CD4-positive, alpha-beta T cell treated with Interferon gamma for 1 hour (primary cell): ENCODE results near the gene MED6.

Experiments
- DNase-seq: peaks from one replicate; pipeline ENCODE4 v3.0.0-alpha.2; 2020

Gene MED6, protein sequence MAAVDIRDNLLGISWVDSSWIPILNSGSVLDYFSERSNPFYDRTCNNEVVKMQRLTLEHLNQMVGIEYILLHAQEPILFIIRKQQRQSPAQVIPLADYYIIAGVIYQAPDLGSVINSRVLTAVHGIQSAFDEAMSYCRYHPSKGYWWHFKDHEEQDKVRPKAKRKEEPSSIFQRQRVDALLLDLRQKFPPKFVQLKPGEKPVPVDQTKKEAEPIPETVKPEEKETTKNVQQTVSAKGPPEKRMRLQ

DNA sequence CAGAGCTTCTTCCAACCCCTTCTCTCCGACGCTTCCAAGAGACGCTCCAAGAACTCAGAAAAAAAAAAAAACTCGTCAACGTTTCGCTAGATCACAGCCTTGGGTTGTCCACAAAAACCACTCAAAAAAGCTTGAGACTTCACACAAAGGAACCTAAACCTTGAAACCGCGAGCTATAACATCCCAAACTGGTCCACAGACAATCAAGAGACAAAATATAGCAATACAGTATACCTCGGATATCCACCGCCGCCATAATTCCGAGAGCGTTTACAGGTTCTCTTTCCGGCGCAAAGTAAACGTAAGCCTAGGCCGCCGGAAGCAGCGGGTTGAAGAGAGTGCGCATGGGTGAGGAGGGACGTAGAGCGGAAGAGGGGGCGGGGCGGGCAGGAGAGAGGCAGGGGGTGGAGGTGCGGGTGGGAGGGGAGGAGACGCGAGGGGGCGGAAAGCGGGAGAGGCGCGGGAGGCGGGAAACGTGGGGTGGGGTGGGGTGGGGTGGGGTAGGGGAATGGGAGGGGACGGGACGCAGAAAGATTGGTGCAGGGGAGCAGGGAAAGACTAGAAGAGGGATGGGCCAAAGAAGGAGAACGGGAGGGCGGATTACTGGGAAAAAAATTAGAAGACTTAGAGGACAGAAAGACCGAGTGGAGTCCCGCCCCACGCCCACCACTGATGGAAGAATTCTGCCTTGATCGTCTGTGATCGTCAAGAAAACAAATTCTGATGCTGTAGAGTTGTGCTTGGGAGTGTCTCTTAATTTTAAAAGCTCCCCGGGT, at the start of gene MED6:
Gene MED6 (minus strand): TSS at position 274 of the 776 bp plus-strand sequence. CDS start 18 bp downstream, at position 256.
- peak; percentile 90 for DNase-seq

DNA sequence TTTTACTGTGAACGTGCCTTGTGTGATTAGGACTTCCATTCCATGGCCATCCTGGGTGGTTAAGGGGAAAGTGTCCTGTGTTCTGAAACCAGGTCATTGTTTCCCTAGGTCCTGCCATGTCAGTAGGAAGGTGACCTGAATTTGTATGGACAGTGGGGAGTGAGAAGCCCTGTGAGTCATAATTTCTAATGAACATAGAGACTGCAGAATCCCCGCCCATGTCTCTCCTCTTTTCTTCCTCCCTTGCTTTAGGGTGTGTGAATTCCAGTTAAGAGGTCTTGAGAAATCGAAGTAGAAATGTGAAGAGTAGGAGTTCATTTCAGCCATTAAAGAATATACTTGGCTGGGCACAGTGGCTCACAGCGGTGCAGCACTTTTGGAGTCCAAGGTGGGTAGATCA, 49.3 kb upstream of the MED6 start:
- no peak for DNase-seq

DNA sequence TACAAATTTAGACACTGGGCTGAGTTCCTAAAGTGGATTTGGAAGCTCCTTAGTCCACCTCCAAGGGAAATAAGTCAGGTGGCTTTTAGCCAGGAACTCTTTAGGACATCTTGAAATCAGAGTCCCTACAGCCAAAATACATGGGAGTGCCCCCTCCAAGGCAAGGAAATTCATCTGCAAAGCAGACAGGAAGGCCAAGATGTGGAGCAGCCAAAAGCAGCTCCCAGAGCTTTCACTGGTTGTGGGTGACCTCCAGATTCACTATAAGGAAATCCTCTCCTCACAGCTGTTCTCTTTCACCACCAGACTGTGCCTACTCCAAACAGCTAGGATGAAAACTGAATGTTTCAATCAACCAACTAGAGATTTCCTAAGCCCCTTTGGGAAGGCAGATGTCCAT, 47.9 kb upstream of the MED6 start:
- DNase-seq, result no peak

DNA sequence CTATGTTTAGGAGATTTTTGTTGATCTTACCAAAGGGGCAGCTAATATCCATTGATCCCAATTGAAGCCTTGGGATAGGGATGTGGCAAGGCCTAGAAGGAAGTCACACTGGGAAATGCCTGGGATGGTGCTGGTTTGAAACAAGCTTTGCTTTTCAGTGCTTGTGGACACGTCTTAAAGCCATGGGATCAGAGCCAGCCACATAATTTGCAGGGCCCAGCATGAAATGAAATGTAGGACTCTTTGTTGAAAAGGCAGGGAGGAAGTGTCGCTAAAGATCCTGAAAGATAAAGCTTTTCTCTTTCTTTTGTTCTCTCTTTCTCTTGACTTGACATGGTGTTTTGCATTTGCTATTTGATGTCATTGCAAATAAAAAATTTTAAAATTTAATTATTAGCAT, 46.2 kb upstream of the MED6 start:
- no peak for DNase-seq

DNA sequence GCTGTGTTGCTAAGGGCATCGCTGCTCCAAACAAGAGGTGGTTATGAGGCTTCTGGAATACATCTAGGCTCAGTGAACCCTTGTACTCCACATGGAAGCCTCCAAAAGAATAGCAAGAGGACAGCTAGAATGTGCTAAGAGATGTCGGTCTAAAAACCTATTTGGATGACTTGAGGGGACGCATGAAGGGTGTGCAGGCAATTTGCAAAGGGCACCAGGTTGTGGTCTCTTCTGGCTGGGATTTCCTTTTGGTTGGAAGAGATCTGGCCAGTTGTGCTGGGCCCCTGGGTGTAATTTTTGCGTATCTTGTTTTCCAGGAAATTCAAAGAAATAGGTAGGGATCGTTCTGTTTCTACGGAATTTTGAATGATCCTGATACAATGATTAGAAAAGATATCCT, 45.4 kb upstream of the MED6 start:
- DNase-seq, result no peak

DNA sequence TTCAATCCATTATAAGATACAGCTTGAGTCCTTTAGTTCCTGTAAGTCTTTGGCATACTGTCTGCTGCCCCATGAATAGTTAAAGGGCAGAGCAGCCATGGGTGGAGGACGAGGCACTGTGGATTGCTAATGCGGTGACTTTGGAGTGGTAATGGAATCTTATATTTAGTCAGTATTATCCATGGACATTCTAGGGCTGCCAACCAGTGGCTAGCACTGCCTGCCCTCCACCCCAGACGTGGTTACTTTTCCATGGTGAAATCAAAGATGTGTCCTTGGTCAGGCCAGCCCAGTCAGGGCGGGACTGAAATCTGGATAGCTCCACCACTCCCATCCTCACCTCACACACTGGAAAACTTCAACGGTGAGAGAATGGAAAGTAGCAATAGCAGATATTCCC, 43.5 kb upstream of the MED6 start:
- no peak for DNase-seq

DNA sequence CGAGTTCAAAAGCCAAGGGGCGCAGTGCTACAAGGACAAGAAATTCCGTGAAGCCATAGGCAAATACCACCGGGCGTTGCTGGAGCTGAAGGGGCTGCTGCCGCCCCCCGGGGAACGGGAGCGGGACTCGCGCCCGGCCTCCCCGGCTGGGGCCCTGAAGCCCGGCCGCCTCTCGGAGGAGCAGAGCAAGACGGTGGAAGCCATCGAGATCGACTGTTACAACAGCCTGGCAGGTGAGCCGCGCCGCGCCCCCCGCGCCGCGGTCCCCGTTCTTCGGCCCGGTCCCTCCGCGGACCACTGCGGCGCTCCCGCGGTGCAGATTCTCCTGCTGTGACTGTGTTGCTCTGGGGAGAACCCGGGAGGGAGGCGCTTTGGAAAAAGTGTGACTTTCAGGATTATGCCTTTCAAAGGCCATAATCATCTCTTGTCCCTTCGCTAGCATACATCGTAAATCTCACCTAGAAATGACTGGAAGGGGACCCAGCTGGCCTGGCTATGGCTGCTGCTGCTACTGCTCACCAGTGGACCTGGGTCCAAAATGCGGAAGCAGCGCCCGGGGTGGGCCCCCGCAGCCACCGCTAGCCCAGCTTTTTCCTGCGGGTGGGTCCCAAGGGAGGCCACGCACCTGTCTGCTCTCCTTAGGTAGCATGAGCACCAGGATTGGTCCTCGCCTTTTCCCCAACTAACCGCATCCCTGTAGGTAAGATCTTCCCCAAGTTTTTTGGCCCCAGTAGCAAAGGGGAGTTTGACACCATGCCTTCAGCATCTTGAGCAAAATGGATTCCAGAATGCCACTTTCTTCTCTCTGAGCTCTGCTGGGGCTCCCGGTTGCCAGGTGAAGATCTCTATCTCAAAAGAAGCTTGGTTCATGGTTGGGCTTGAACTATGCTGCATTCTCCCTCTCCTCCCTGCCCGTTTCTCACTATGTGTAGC, 42.1 kb upstream of the MED6 start:
- peak; percentile 53 for DNase-seq

DNA sequence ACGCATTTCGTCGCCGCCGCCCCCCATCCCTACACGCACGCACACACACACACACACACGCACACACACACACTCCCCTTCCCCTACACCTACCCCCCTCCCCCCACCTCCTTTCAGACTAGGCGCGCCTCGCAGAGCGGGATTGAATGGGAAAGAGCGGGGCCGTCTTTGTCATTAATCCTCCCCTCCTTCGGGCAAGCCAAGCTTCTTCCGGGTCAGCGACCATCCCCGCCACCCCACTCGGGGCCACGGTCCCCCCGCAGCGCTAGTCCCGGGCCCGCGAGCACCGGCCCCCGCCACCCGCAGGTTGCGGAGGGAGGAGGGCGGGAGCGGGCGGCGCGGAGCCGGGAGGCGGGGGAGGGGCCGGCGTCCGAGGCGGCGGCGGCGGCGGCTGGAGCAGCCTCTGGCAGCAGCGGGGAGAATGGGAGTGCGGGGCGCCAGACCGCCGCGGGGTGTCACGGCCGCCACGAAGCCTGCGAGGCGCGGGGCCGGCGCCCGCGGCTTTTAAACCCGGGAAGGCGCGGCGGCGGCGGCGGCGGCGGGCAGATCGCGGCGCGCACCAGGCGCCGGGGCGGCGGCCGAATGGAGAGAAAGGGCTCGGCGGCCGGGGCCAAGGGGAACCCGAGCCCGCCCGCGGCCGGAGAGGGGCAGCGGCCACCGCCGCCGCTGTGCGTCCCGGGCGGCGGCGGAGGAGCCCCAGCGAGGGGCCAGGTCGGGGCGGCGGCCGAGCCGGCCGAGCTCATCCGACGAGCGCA, 41.3 kb upstream of the MED6 start, which contains the start of gene TTC9:
Gene TTC9 (plus strand): TSS at position 369 of the 755 bp plus-strand sequence. CDS start 214 bp downstream, at position 583.
- DNase-seq, result peak; percentile 5

DNA sequence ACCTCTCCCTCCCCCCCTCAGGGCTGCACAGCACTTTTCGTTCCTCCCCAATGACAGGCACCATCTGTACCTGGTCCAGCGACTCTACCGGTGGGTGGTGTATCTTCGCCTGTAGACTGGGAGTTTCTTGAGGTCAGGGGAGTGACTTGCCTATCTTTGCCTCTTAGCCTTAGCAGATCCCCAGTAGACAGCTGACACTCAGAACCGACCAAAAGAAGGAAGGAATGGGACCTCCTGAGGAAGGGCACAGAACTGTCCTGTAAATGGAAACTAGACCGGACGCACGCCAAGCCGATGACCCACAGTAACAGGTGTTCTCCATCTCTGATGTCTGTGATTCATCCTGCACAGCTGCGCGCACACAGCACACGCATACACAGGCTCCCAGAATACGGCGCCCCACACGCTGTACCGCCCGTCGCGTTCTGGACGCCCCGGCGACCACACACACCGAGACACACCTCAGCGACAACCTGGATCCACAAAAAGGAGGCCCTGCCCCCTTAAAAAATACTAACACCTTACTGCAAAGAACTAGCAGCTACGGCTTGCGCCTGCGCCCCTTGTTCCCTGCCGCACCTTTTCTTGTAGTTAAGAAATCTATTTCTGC, 40.6 kb upstream of the MED6 start:
- DNase-seq, result peak; percentile 59

DNA sequence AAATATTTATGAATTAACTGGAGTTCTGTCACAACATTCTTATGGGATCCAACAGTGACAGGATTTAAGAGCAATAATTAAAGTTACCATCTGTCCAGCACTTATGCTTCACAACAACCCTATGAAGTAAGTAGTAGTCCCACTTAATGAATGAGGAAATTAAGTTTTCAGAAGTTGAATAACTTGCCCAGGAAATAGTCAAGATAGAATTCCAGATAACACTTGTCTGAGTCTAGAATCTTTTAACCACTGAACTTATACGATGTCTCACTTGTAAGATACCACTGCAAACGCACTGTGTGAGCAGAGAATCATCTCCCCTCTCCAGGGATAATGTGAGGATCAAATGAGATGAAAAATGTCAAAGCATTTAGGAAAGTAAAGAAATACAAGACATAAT, 38.0 kb upstream of the MED6 start:
- no peak for DNase-seq

DNA sequence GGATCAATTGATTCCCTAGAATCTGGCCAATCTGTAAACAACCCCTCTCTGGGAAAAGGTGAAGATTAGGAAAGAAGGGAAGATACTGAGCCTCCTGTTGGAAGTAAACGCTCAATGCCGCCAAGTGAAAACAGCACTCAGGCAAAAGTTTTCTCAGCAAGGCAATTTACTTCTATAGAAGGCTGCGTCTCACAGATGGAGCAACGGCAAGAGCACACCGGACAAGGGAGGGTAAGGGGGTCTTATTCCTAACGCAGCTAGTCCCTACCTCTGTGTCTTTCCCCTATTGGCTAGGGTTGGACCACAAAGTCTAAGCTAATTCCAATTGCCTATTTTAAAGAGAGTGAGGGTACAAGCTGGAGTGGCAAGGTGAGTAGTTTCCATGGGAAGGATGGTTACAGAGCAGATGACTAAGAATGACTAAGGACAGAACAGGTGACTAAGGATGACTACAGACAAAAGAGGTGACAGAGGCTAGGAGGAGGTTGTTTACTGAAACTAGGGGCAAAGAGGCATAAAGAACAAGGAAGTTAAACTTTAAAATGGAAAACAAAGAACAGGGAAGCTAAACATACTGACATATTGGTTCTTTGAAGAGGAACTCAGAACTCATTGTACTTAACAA, 35.6 kb upstream of the MED6 start:
- no peak for DNase-seq

DNA sequence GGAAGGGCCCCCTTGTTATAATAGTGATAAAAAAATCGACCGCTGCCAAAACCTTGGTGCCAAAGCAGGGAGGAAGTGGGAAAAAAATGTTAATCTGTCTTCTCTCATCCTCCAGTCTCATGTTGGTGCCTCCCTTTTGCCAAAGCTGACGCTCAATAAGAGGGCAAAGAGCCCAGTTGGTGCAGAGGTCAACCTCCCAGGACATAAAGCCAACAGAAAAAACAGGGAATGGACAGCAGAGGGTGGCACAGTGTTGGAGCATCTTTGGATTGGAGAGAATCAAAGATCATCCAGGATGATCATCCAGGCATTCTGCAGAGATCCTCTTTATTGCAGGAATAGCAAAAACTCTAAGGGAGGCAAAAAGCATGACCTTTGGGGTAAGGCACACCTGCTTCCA, 31.5 kb upstream of the MED6 start:
- DNase-seq, result no peak

DNA sequence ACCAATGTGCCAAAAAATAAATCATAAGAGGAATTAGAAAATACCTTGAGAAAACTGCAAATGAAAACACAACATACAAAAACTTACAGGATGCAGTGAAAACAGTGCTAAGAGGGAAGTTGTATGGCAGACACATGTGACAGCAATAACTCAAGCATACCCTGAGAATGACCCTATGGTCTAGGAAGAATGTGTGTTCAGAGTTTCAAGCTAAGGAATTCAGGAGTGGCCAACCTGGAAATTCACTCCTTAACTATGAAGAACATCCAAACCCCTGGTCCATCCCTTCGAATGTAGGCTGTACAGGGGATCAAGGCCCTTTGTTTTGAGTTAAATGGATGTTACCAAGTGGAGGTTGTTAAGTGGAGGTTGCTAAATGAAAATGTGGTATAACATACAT, 24.5 kb upstream of the MED6 start:
- DNase-seq, result no peak

DNA sequence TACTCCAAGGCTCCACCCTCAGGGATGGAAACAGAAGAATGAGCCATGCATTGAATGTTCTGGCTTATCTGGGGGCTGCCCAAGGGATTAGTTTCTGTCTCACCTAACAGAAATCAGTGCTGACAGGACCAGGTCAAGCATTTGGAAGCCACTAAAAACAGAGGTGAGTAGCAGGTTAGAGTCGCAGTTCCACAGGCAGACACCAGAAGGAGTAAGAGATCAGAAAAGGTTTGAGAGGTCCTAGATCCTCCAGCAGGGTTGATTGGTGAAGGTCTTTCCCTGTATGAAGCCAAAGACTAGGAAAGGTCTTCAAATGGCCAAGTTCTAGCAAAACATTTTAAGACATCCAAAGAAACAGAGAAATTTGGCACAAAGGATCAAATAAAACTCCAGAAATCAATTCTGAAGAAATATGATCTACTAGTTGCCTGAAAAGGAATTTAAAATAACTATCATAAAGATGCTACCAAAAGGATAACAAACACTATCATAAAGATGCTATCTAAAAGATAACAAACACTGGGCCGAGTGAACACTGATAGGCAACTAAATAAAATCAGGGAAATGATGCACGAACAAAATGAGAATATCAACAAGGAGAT, 21.8 kb upstream of the MED6 start:
- DNase-seq, result peak; percentile 51

DNA sequence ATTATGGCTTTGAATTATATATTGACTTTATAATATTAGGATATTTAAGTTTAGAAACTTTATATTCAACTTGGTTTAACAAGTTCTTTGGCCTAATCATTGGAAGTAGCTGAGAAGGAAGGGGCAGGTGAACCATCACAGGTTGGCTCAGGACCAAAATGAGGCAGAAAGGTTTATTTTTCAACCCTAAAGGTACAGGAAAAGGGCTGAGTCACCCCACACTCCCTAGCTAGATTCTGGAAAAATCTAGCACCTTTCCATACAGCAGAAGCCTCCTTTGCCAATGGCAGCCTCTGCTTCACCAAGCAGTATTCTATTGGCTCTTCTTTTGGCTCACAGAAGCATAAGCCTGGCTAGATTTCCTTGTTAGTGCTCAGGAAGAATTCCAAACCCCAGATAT, 19.3 kb upstream of the MED6 start:
- no peak for DNase-seq

DNA sequence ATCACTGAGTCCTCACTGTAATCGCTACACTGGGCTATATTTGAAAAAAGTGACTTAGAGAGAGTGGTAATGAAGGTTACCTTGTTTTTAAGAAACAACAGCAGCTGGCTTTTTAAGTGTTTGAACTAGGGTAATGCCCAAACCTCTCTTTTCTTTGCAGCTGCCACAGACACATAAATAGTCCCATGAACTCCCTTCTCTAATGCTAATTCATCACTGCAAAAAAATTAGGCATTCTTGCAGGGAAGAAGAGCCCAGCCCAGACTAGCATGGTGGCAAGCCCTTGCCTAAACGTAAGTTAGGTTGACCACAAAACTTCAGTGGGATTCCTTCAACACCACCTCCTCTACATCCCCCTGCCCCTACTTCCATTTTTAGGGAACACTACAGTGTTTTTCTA, 17.9 kb upstream of the MED6 start:
- no peak for DNase-seq

DNA sequence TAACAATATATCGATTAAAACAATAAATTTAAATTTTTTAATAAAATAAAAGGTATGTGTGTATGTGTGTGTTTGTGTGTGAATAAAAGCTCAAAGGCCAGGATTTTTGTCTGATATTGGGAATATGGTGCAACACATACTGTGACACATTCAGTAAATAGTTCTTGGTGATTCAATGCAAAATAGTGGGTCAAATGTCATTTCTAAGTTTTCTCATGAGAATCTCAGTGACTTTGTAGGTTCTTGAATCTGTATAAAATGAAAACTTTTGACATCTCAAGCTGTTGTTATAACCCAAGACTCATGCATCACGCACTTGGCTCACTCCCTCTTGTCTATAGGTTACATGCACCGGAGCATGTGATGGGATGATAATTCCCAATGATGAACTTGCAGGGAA, 16.2 kb upstream of the MED6 start:
- no peak for DNase-seq

DNA sequence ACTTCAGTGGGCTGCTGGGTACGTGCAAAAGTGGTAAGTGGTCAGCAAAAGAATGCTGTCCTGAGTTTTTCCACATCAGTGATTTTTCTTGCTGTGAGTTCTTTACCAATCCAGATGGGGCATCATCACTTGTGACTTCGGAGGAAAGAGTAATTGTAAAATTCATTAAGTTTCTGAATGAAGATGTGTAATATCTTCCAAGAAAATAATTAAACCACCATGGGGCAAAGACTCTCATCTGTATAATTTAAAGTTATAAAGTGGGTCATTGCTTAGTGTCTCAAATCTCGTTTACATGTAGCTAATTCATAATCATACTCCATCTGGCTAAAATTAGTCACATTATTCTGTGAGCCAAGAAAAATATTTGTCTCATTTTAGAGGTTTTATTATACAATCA, 10.8 kb upstream of the MED6 start:
- DNase-seq, result no peak

DNA sequence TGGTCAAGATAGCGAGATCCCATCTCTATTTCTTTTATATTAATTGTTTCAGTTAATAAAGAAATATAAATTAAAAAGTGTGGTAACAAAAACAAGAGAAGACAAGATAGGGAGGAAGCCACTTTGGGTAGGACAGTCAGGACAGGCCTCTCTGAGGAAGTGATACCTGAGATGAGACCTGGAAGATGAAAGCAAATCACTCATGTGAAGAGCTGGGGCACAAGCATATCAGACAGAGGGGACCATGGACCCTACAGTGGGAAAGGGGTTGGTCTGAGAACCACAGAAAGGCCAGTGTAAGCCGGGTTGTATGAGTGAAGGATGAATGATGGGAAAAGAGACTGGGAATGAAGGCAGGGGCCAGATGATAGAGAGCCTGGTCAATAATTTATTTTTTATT, 1.8 kb upstream of the MED6 start:
- no peak for DNase-seq

DNA sequence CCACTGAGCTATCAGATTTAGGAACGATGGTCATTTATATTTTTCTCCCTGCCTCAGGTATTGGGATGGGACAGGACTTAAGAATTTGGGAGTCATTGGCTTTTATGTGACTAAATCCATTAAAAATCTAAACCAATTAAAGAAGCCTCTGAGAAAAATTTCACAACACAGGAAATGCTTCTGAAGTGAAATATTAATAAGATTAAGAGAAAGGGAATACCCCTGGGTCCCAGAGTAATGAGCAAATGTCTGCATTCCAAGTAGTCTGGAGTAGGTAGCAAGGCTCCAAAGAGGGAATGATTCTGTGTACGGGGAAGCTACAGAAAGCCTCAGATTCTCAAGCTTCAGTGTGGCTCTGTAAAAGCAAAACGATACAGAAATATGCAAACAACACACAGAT, 707 bp upstream of the MED6 start:
- no peak for DNase-seq

DNA sequence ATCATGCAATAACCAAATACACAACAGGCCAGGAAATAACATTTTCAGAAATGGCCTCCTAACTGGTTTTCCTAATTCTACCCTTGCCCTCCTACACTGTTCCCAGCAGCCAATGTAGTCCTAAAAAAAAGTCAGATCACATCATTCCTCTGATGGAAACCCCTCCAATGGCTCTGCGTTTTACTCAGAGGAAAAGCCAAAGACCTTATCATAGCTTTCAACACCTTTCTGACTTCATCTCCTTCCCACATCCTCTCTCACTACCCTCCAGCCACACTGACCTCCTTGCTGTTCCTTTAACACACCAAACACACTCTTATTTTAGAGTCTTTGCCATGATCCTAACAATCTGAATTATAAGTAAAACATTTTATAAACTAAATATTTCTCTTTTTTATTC, 1.1 kb downstream of the MED6 start:
- no peak for DNase-seq
